ENCODE data around the gene RAD51B.

The RAD51B gene

DNA sequence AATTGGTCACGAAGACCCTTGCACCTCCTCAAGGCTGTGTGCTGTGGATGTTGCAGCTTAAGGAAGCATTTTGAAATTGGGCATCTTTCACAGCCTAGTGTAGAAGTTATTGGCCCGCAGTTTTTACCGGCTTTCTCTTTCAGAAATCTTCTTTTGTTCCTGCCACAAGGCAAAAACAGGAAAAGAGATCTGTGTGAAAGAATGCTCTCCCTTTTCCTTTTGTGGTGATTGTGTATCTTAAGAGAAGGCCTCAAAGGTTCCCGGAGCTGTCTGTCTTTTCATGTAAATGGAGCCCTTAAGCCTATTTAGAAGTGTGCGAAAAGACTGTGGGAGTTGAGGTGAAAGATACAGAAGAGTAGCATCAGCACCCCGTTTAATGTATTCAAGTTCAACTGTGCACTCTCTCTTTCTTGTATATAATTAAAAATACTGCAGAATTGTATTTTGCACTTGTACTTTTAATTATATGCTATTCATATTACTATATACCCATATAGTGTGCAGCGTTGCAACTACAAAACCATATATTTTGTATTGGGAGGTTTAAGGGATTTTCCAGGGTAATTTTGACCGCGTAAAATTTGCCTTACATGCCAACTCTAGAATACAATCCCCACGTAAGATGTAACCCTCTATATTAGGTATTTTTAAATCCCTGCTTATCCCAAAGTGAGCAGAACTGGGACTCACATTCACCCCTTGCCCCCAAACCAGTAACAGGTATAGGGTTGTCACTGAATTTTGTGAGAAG is 441.7 kb downstream of the RAD51B start:
- Histone ChIP-seq H3K4me3 (ENCODE audit: severe bottlenecking) (no peak overlapping the region), H3K27me3 (ENCODE audit: insufficient read depth, poor library complexity, severe bottlenecking) (no peaks in the 10 kb centered on the region), H3K4me1 (ENCODE audit: insufficient read depth, poor library complexity, severe bottlenecking) (no peaks in the 10 kb centered on the region), H3K36me3 (ENCODE audit: low read depth) (no peaks in the 10 kb centered on the region), H3K27ac (ENCODE audit: poor library complexity, severe bottlenecking) (no peak overlapping the region), H3K9me3 (ENCODE audit: severe bottlenecking) (no peaks in the 10 kb centered on the region)
- TF ChIP-seq, protein P1, sequence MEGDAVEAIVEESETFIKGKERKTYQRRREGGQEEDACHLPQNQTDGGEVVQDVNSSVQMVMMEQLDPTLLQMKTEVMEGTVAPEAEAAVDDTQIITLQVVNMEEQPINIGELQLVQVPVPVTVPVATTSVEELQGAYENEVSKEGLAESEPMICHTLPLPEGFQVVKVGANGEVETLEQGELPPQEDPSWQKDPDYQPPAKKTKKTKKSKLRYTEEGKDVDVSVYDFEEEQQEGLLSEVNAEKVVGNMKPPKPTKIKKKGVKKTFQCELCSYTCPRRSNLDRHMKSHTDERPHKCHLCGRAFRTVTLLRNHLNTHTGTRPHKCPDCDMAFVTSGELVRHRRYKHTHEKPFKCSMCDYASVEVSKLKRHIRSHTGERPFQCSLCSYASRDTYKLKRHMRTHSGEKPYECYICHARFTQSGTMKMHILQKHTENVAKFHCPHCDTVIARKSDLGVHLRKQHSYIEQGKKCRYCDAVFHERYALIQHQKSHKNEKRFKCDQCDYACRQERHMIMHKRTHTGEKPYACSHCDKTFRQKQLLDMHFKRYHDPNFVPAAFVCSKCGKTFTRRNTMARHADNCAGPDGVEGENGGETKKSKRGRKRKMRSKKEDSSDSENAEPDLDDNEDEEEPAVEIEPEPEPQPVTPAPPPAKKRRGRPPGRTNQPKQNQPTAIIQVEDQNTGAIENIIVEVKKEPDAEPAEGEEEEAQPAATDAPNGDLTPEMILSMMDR (IDR thresholded peaks at IDR 0.05; ENCODE audit: poor library complexity, severe bottlenecking), result no peak
- DNase-seq (ENCODE audit: low spot score) (no peak), ATAC-seq (ENCODE audit: low read depth) (no peak)

DNA sequence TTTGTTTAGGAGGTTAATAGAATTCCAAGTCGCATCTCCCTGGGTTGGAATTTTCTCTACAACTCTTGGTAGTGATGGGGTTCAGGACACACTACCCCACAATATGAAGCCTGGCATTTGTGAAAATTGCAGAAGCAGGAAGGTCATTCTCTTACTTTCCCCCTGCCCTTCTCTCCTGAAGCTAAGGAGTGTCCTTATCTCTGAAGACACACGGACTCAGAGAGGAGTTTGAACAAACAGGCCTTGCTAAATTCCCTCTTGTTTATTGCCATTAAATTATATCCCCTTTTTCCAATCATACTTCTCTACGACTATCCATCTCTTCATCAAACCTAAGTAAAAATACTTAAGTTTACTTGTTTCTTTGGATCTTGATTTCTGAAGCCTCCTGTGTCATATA is 443.0 kb downstream of the RAD51B start:
- no peak for DNase-seq (ENCODE audit: low spot score)
- Histone ChIP-seq H3K4me3 (ENCODE audit: severe bottlenecking) (no peak overlapping the region), H3K4me1 (ENCODE audit: insufficient read depth, poor library complexity, severe bottlenecking) (no peaks in the 10 kb centered on the region), H3K27ac (ENCODE audit: poor library complexity, severe bottlenecking) (no peak overlapping the region), H3K27me3 (ENCODE audit: insufficient read depth, poor library complexity, severe bottlenecking) (no peaks in the 10 kb centered on the region), H3K36me3 (ENCODE audit: low read depth) (no peaks in the 10 kb centered on the region), H3K9me3 (ENCODE audit: severe bottlenecking) (no peaks in the 10 kb centered on the region)
- ATAC-seq (ENCODE audit: low read depth), result no peak
- TF ChIP-seq, protein P1 (IDR thresholded peaks at IDR 0.05; ENCODE audit: poor library complexity, severe bottlenecking), result no peak

DNA sequence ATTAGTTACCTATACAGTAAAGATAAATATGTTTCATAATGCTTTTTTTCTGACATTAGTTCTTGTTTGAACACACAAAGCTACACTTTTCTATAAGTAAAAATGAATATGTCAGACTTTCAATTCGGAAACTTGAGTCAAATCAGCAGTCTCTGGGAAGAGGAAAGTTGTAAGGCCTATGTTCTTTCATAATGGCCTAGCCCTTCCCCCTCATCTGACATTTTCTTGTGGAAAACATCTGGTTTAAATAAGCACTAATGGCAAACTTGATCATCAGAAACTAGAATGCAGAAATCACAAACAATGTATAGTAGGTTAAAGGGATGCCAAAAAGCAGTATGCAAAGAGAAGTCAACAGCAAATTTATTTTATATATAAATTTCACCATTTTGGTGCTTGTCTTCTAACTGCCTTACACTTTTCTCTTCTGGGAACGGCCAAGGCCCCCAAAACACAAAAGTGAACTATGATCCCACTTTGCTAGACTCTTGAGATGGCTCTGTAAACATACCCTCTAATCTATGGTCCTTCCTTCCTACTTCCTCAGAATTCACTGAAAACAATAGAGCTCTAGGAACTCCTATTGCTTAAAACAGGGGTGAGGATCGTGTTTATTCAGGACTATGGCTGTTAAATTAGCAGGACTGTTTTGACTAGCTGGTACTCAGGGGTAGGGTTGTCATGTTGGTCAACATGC is 444.1 kb downstream of the RAD51B start:
- H3K4me3 ChIP-seq (ENCODE audit: severe bottlenecking), result no peak overlapping the region
- H3K9me3 ChIP-seq (ENCODE audit: severe bottlenecking), result no peaks in the 10 kb centered on the region
- no peaks in the 10 kb centered on the region for H3K4me1 ChIP-seq (ENCODE audit: insufficient read depth, poor library complexity, severe bottlenecking)
- no peaks in the 10 kb centered on the region for H3K36me3 ChIP-seq (ENCODE audit: low read depth)
- TF ChIP-seq, protein P1 (IDR thresholded peaks at IDR 0.05; ENCODE audit: poor library complexity, severe bottlenecking), result no peak
- DNase-seq (ENCODE audit: low spot score) (no peak), ATAC-seq (ENCODE audit: low read depth) (no peak)
- H3K27ac ChIP-seq (ENCODE audit: poor library complexity, severe bottlenecking), result no peak overlapping the region
- H3K27me3 ChIP-seq (ENCODE audit: insufficient read depth, poor library complexity, severe bottlenecking), result no peaks in the 10 kb centered on the region

DNA sequence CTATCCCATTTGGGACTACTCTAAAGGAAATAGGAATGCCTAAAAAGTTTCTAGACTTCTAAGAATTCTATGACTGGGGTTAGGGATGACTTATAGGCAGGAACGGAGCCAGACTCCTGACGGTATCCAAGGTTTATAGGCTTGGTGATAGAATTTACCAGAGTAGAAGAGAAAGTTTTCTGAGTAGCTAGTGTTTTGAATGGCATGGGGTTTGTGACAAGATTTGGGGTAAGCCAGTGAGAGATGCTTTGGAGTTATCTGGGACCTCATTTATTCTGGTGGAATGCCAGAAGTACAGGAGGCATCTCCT is 444.6 kb downstream of the RAD51B start:
- DNase-seq (ENCODE audit: low spot score) (no peak), ATAC-seq (ENCODE audit: low read depth) (no peak)
- Histone ChIP-seq H3K27ac (ENCODE audit: poor library complexity, severe bottlenecking) (no peak overlapping the region), H3K27me3 (ENCODE audit: insufficient read depth, poor library complexity, severe bottlenecking) (no peaks in the 10 kb centered on the region), H3K4me1 (ENCODE audit: insufficient read depth, poor library complexity, severe bottlenecking) (no peaks in the 10 kb centered on the region), H3K36me3 (ENCODE audit: low read depth) (no peaks in the 10 kb centered on the region), H3K4me3 (ENCODE audit: severe bottlenecking) (no peak overlapping the region), H3K9me3 (ENCODE audit: severe bottlenecking) (no peaks in the 10 kb centered on the region)
- TF ChIP-seq, protein P1 (IDR thresholded peaks at IDR 0.05; ENCODE audit: poor library complexity, severe bottlenecking), result no peak

DNA sequence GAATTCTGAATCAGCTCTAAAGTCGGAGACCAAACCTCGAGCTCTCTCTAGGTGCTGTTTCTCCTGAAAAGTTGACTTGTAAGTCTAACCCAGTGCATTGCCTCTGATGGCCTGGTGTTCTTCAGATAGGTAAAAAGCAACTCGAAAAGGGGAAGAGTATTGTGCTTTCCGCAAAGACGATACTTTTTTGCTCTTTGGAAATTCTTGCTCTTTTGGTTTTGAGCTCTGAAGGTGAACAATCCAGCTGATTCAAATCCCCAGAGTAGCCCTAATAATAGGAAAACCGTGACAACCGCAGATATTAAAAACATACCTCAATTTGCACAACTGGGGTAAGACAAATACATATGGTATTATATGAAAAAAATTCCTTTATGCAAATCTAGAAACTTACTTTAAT is 447.4 kb downstream of the RAD51B start:
- no peak for DNase-seq (ENCODE audit: low spot score)
- Histone ChIP-seq H3K4me3 (ENCODE audit: severe bottlenecking) (no peak overlapping the region), H3K36me3 (ENCODE audit: low read depth) (no peaks in the 10 kb centered on the region), H3K9me3 (ENCODE audit: severe bottlenecking) (no peaks in the 10 kb centered on the region), H3K4me1 (ENCODE audit: insufficient read depth, poor library complexity, severe bottlenecking) (no peaks in the 10 kb centered on the region), H3K27ac (ENCODE audit: poor library complexity, severe bottlenecking) (no peak overlapping the region), H3K27me3 (ENCODE audit: insufficient read depth, poor library complexity, severe bottlenecking) (no peaks in the 10 kb centered on the region)
- TF ChIP-seq, protein P1 (IDR thresholded peaks at IDR 0.05; ENCODE audit: poor library complexity, severe bottlenecking), result no peak
- ATAC-seq (ENCODE audit: low read depth), result no peak

All from RWPE2 (cell line).